ENCODE measurements around the gene APBB2. TPM values are rescaled to one million over a fixed set of nuclear protein-coding genes. Genes with fewer than 3 reads are reported as not detected.

APBB2 gene
- total RNA-seq, 1 experiment from 2014 or later: 49.0 TPM

DNA sequence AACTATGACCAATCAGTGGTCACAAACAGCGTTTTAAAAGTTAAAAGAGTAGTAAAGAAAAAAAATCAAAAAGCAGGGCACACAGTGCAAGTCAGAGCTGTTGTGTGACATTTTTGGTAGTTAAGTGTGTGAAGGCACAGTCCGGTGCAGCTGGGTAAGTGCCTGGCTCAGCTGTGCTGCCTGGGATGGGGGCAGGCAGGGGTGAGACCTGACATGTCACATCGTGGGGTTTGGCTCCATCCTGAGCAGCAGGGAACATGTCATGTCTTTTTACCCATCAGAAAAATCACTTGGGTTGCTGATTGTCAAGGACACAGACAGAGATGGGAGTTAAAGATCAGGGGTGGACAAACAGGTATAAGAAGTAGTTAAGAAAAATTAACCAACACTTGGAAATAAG is 339.4 kb downstream of the APBB2 start (continued):
- TF ChIP-seq, protein P1, sequence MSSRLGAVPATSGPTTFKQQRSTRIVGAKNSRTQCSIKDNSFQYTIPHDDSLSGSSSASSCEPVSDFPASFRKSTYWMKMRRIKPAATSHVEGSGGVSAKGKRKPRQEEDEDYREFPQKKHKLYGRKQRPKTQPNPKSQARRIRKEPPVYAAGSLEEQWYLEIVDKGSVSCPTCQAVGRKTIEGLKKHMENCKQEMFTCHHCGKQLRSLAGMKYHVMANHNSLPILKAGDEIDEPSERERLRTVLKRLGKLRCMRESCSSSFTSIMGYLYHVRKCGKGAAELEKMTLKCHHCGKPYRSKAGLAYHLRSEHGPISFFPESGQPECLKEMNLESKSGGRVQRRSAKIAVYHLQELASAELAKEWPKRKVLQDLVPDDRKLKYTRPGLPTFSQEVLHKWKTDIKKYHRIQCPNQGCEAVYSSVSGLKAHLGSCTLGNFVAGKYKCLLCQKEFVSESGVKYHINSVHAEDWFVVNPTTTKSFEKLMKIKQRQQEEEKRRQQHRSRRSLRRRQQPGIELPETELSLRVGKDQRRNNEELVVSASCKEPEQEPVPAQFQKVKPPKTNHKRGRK (CRISPR knock-in tag; IDR thresholded peaks at IDR 0.05; ENCODE audit: borderline replicate concordance): no peak
- TF ChIP-seq ZBTB21 (CRISPR knock-in tag; IDR thresholded peaks at IDR 0.05; ENCODE audit: borderline replicate concordance): no peak
- no peak for TF ChIP-seq MXD4 (CRISPR knock-in tag; IDR thresholded peaks at IDR 0.05; ENCODE audit: borderline replicate concordance)
- no peak for TF ChIP-seq NR2C2 (CRISPR knock-in tag; IDR thresholded peaks at IDR 0.05)
- TF ChIP-seq, protein P2, sequence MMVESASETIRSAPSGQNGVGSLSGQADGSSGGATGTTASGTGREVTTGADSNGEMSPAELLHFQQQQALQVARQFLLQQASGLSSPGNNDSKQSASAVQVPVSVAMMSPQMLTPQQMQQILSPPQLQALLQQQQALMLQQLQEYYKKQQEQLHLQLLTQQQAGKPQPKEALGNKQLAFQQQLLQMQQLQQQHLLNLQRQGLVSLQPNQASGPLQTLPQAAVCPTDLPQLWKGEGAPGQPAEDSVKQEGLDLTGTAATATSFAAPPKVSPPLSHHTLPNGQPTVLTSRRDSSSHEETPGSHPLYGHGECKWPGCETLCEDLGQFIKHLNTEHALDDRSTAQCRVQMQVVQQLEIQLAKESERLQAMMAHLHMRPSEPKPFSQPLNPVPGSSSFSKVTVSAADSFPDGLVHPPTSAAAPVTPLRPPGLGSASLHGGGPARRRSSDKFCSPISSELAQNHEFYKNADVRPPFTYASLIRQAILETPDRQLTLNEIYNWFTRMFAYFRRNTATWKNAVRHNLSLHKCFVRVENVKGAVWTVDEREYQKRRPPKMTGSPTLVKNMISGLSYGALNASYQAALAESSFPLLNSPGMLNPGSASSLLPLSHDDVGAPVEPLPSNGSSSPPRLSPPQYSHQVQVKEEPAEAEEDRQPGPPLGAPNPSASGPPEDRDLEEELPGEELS (CRISPR knock-in tag; IDR thresholded peaks at IDR 0.05): no peak

DNA sequence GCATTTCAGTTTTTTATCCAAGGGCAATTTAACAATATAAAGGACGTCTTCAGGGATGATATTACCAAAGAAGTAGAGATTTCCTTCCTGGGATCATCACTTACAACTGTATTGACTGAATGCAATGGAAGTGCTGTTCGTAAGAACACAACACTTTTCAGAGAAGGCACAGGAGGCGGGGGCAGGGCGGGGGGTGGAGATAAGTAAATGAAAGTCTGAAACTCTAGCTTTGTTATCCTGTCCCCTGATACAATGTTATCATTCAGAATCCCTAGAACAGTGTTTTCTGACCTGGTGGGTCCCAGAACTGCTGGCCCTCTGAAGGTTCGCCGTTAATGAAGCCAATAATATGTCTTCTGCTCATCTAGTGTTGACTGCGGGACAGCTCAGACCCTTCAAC is 340.0 kb downstream of the APBB2 start:
- Mint-ChIP-seq H3K4me3 (no peak overlapping the region), H3K27ac (no peak overlapping the region; the same call in 1 of the 2 replicates), H3K36me3 (no peaks in the 10 kb centered on the region), H3K4me1 (peaks cover 13% of the 10 kb centered on the region), H3K9me3 (no peaks in the 10 kb centered on the region), H3K27me3 (ENCODE audit: low read depth) (no peaks in the 10 kb centered on the region)
- ATAC-seq (peak; percentile 34), DNase-seq (ENCODE audit: low spot score) (no peak)
- ChIA-PET CTCF (interaction anchor here (0.8 to 3.5 kb wide), 7 partner anchors 10 to 54 kb away, joined by 3 to 18 read pairs (median 6); no protein-coding TSS in a partner anchor), POLR2A (no interaction called here)
- TF ChIP-seq, protein P3, sequence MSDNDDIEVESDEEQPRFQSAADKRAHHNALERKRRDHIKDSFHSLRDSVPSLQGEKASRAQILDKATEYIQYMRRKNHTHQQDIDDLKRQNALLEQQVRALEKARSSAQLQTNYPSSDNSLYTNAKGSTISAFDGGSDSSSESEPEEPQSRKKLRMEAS (CRISPR knock-in tag; IDR thresholded peaks at IDR 0.05): no peak

DNA sequence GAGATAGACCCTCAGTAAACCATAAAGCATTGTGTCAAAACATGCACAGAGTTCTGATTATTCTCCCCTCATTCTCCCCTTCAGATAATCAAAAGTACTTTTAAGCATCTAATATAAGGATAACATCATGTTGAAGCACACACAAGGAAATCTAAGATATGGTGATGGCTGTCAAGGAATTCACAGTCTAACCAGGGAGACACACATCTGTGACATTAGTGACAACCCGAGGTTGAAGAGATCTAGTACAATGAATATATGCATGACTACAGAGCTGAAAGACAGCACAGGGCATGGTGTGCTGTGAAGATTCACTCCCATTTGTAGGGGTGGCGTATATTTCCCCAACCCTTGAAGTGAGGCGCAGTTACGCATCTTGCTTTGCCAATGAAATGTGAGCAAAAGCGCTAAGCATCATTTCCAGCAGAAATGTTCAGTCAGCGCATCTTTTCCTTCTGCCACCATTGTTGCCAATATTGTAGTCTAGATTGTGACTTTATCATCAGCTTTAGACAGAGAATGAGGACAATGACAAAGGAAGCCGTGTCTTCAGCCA is 342.6 kb downstream of the APBB2 start:
- H3K27me3 Mint-ChIP-seq (ENCODE audit: low read depth): no peaks in the 10 kb centered on the region
- CTCF ChIA-PET: no interaction called here
- no peak overlapping the region for H3K4me3 Mint-ChIP-seq
- ATAC-seq (no peak), DNase-seq (ENCODE audit: low spot score) (no peak)
- H3K27ac Mint-ChIP-seq: no peak overlapping the region
- peaks cover 13% of the 10 kb centered on the region for H3K4me1 Mint-ChIP-seq
- no peaks in the 10 kb centered on the region for H3K9me3 Mint-ChIP-seq
- H3K36me3 Mint-ChIP-seq: no peaks in the 10 kb centered on the region
- POLR2A ChIA-PET: no interaction called here
- TF ChIP-seq ETV6 (CRISPR knock-in tag; IDR thresholded peaks at IDR 0.05): no peak
- TF ChIP-seq PRRX2 (CRISPR knock-in tag; IDR thresholded peaks at IDR 0.05): no peak
- TF ChIP-seq ATF1 (CRISPR knock-in tag; IDR thresholded peaks at IDR 0.05): no peak
- no peak for TF ChIP-seq ESRRA (CRISPR knock-in tag; IDR thresholded peaks at IDR 0.05; ENCODE audit: borderline replicate concordance)
- TF ChIP-seq, protein P4, sequence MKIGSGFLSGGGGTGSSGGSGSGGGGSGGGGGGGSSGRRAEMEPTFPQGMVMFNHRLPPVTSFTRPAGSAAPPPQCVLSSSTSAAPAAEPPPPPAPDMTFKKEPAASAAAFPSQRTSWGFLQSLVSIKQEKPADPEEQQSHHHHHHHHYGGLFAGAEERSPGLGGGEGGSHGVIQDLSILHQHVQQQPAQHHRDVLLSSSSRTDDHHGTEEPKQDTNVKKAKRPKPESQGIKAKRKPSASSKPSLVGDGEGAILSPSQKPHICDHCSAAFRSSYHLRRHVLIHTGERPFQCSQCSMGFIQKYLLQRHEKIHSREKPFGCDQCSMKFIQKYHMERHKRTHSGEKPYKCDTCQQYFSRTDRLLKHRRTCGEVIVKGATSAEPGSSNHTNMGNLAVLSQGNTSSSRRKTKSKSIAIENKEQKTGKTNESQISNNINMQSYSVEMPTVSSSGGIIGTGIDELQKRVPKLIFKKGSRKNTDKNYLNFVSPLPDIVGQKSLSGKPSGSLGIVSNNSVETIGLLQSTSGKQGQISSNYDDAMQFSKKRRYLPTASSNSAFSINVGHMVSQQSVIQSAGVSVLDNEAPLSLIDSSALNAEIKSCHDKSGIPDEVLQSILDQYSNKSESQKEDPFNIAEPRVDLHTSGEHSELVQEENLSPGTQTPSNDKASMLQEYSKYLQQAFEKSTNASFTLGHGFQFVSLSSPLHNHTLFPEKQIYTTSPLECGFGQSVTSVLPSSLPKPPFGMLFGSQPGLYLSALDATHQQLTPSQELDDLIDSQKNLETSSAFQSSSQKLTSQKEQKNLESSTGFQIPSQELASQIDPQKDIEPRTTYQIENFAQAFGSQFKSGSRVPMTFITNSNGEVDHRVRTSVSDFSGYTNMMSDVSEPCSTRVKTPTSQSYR (CRISPR knock-in tag; IDR thresholded peaks at IDR 0.05): no peak
- TF ChIP-seq ZBTB21 (CRISPR knock-in tag; IDR thresholded peaks at IDR 0.05; ENCODE audit: borderline replicate concordance): no peak
- TF ChIP-seq SMAD3 (CRISPR knock-in tag; IDR thresholded peaks at IDR 0.05; ENCODE audit: borderline replicate concordance): no peak
- TF ChIP-seq FOXP1 (CRISPR knock-in tag; IDR thresholded peaks at IDR 0.05; ENCODE audit: borderline replicate concordance): no peak
- TF ChIP-seq, protein P5, sequence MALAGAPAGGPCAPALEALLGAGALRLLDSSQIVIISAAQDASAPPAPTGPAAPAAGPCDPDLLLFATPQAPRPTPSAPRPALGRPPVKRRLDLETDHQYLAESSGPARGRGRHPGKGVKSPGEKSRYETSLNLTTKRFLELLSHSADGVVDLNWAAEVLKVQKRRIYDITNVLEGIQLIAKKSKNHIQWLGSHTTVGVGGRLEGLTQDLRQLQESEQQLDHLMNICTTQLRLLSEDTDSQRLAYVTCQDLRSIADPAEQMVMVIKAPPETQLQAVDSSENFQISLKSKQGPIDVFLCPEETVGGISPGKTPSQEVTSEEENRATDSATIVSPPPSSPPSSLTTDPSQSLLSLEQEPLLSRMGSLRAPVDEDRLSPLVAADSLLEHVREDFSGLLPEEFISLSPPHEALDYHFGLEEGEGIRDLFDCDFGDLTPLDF (CRISPR knock-in tag; IDR thresholded peaks at IDR 0.05): no peak
- TF ChIP-seq NR3C1 (CRISPR knock-in tag; conservative IDR thresholded peaks at IDR 0.05; ENCODE audit: low read depth): no peak
- no peak for TF ChIP-seq ZNF138 (CRISPR knock-in tag; conservative IDR thresholded peaks at IDR 0.05)
- no peak for TF ChIP-seq TEAD1 (CRISPR knock-in tag; IDR thresholded peaks at IDR 0.05)
- no peak for TF ChIP-seq GTF2I (CRISPR knock-in tag; conservative IDR thresholded peaks at IDR 0.05)
- TF ChIP-seq ZNF416 (CRISPR knock-in tag; IDR thresholded peaks at IDR 0.05): no peak
- no peak for TF ChIP-seq JUN (CRISPR knock-in tag; IDR thresholded peaks at IDR 0.05)
- TF ChIP-seq, protein P6, sequence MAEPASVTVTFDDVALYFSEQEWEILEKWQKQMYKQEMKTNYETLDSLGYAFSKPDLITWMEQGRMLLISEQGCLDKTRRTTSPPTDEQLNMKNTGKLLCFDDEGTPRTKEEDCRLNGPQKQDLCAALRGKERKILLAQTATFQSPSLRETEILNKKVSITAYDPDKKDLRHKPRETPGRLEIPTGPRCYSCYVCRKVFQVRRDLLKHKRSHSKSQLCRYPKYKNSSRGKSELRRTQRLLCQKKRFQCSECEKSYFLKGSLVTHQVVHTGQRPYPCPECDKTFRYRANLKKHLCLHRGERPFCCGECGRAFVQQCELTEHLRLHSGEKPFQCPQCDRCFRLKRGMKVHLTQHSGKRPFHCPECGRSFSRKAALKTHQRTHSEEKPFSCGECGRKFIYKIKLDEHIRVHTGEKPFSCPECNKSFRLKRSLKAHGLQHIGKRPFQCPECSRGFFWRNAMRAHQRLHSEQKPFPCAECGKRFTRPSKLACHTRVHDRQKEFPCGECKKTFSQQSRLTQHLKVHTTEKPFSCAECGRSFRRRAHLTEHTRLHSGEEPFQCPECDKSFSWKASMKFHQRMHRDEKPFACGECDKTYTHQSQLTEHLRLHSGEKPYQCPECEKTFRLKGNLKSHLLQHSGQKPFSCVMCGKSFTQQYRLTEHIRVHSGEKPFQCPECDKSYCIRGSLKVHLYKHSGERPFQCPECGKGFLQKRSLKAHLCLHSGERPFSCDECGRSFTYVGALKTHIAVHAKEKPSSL (CRISPR knock-in tag; conservative IDR thresholded peaks at IDR 0.05): no peak
